PFSK-1 (cell line): ENCODE results near the gene SYNE1.

ENCODE experiments used
- FOXP2 ChIP-seq: optimal IDR thresholded peaks from 2 replicates; pipeline ENCODE3; 2011; ENCODE audit warnings: borderline replicate concordance, control low read depth, inconsistent platforms; ENCODE audit not compliant: insufficient read depth; ENCODE audit errors: extremely low read length, extremely low read depth
- POLR2AphosphoS5 ChIP-seq: IDR thresholded peaks from 2 replicates; pipeline ENCODE4 v1.6.1; 2012; ENCODE audit warnings: low read depth, mild to moderate bottlenecking, control low read depth, low read length, moderate library complexity
- REST ChIP-seq, 2 experiments: IDR thresholded peaks; 2 replicates each; pipeline versions ENCODE4 v1.6.1 to v1.8.0; 2011 to 2012; ENCODE audit warnings: low read depth in 2 of 2, low read length in 2 of 2, control low read depth in 1 of 2, inconsistent platforms in 1 of 2, mild to moderate bottlenecking in 1 of 2, moderate library complexity in 1 of 2; ENCODE audit not compliant: insufficient read depth in 1 of 2
- SIN3A ChIP-seq: IDR thresholded peaks from 2 replicates; pipeline ENCODE4 v1.6.1; 2012; ENCODE audit warnings: mild to moderate bottlenecking, low read length, moderate library complexity, borderline replicate concordance; ENCODE audit not compliant: insufficient read depth
- TAF1 ChIP-seq: IDR thresholded peaks from 2 replicates; pipeline ENCODE4 v1.6.1; 2012; ENCODE audit warnings: low read length, control low read depth, borderline replicate concordance; ENCODE audit not compliant: insufficient read depth

Gene SYNE1

GRCh38 chr6:152329638-152330448 is 307.3 kb downstream of the SYNE1 start:
- no peak for TF ChIP-seq TAF1
- no peak for TF ChIP-seq POLR2AphosphoS5
- no peak for TF ChIP-seq FOXP2
- no peak for TF ChIP-seq REST (IDR thresholded peaks at IDR 0.05; ENCODE audit: insufficient read depth in 1 of 2, low read depth in 2 of 2, low read length in 2 of 2)
- TF ChIP-seq SIN3A = no peak

DNA sequence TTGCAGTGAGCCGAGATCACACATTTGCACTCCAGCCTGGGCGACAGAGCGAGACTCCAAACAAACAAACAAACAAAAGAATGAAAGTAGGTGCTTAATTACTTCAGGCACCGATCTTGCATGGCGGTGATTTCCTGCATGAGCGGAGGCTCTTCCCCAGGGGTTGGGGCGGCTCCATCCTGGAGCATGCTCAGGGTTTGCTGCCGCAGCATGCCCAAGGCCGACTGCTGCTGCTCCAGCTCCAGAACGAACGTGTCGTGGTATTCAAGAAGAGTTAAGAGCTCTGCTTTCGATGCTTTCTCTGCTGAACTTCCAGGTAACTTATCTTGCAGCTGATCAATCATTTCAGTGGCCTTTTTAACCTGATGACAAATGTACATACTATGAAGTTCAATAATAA is 313.8 kb downstream of the SYNE1 start:
- no peak for TF ChIP-seq POLR2AphosphoS5
- TF ChIP-seq SIN3A = no peak
- TF ChIP-seq REST (IDR thresholded peaks at IDR 0.05; ENCODE audit: insufficient read depth in 1 of 2, low read depth in 2 of 2, low read length in 2 of 2) = no peak
- TF ChIP-seq FOXP2 = no peak
- no peak for TF ChIP-seq TAF1

DNA sequence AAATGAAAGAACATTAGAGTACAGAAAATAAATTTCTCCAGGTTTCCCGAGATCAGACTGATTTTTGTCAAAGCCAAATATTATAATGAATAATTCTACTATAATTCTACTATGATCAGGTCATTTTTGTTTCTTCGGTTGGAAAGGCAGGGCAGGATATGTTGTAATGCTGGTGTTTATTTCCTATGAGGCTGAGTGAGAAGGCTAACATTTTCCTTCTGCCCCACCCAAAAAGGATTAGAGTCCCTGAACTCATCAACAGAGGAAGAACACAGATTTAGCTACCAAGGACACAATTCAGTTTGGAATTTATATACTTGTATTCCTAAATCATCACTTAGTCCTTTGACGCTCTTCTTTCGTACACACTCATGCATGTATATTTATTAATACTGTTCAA is 318.9 kb downstream of the SYNE1 start:
- no peak for TF ChIP-seq TAF1
- TF ChIP-seq FOXP2 = no peak

DNA sequence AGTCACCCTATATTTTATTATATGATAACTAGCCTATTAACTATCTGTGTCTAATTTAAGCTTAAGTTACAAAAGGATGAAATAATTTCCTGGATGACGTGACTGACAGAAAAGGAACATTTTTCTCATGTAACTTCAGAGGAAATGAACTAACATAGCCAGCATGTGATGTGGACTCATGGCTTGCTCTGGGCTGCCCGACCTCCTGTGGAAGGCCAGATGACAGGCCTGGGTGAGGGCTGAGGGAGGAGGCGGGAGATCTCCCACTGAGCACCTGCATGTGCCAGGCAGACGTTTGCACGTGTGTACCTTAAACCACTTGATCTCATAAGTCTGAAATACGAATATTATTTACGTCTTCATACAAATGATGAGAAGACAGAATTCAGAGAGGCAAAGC is 321.1 kb downstream of the SYNE1 start:
- TF ChIP-seq REST (IDR thresholded peaks at IDR 0.05; ENCODE audit: insufficient read depth in 1 of 2, low read depth in 2 of 2, low read length in 2 of 2) (no peak), FOXP2 (no peak), TAF1 (no peak), POLR2AphosphoS5 (no peak)

DNA sequence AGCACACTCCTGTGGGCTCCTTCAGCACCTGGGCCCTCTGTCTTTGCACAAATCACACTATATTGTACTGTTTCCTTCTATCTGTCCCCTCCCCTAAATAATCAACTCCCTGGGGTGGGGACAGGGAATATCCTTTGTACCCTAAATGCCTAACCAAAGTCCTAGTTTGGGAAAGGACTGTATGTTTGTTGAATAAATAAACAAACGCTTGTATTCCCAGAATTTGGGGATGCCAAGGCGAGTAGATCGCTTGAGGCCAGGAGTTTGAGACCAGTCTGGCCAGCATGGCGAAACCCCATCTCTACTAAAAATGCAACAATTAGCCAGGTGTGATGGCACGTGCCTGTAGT is 322.7 kb downstream of the SYNE1 start:
- TF ChIP-seq REST (IDR thresholded peaks at IDR 0.05; ENCODE audit: insufficient read depth in 1 of 2, low read depth in 2 of 2, low read length in 2 of 2) (no peak), TAF1 (no peak), FOXP2 (no peak), SIN3A (no peak), POLR2AphosphoS5 (no peak)
